Neural progenitor cell (in vitro differentiated cells): ENCODE data around the gene COPS8.

Experiments
- EZH2phosphoT487 ChIP-seq: fragments of 200-600 bp; sonication (generic); IDR thresholded peaks from 2 replicates; pipeline ENCODE4 v1.6.1; 2017; ENCODE audit warnings: antibody characterized with exemption
- TF ChIP-seq, protein P1 (sequence below): fragments of 200-600 bp; sonication (generic); IDR thresholded peaks from 2 replicates; pipeline ENCODE4 v1.5.1; 2017; ENCODE audit warnings: antibody characterized with exemption, mild to moderate bottlenecking

DNA sequence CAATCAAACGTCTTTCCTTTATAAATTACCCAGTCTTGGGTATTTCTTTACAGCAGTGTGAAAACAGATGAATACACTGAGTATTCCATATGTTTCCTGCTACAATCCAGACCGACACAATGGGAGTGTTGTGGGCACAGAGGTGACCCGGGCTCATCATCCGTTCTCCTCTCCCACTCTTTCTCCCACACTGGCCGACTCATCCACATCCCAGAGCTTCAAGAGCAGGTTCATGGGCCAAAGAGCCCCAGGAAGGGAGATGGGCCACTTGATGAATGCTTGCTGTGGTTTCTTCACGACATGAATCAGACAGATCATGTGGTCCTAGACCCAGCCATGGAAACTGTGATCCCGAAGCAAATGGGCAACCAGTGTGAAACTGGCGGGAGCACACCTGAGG is 4.1 kb upstream of the COPS8 start:
- TF ChIP-seq, protein P1, sequence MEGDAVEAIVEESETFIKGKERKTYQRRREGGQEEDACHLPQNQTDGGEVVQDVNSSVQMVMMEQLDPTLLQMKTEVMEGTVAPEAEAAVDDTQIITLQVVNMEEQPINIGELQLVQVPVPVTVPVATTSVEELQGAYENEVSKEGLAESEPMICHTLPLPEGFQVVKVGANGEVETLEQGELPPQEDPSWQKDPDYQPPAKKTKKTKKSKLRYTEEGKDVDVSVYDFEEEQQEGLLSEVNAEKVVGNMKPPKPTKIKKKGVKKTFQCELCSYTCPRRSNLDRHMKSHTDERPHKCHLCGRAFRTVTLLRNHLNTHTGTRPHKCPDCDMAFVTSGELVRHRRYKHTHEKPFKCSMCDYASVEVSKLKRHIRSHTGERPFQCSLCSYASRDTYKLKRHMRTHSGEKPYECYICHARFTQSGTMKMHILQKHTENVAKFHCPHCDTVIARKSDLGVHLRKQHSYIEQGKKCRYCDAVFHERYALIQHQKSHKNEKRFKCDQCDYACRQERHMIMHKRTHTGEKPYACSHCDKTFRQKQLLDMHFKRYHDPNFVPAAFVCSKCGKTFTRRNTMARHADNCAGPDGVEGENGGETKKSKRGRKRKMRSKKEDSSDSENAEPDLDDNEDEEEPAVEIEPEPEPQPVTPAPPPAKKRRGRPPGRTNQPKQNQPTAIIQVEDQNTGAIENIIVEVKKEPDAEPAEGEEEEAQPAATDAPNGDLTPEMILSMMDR: no peak
- no peak for TF ChIP-seq EZH2phosphoT487
